RWPE1 (cell line): ENCODE measurements around the gene LRRC49.
"Not testable (repeated sequence)": the region's sequence is repeated elsewhere in the genome, so short reads cannot be mapped to it uniquely, and the experiment has no call there.

ENCODE experiments used
- CTCF ChIA-PET: fragments of 350-600 bp; sonication (Branson Sonifier 250); formaldehyde crosslinking; extraction: SDS; loops from one replicate; lab custom pipeline; 2021; lab: Yijun Ruan, JAX
- POLR2A ChIA-PET: fragments of 400-600 bp; formaldehyde crosslinking; extraction: SDS; loops from one replicate; lab custom pipeline; 2020; ENCODE audit warnings: antibody characterized with exemption; ENCODE audit not compliant: low non-redundant PET; lab: Yijun Ruan, JAX
- DNase-seq: peaks from one replicate; pipeline ENCODE4 v3.0.0; 2012; ENCODE audit warnings: low spot score
- H3K27ac ChIP-seq: fragments of 450-650 bp; 2 replicates; pipeline ENCODE4 v1.5.1; 2017
- CTCF ChIP-seq: fragments of 450-650 bp; conservative IDR thresholded peaks from 2 replicates; pipeline ENCODE4 v1.5.1; 2017; ENCODE audit warnings: low read depth, mild to moderate bottlenecking

Gene LRRC49

GRCh38 chr15:70933411-70933810 is 40.8 kb downstream of the LRRC49 start:
- no peak overlapping the region for H3K27ac ChIP-seq
- ChIA-PET POLR2A (no interaction called here), CTCF (no interaction called here)
- TF ChIP-seq CTCF = no peak
- DNase-seq = no peak

DNA sequence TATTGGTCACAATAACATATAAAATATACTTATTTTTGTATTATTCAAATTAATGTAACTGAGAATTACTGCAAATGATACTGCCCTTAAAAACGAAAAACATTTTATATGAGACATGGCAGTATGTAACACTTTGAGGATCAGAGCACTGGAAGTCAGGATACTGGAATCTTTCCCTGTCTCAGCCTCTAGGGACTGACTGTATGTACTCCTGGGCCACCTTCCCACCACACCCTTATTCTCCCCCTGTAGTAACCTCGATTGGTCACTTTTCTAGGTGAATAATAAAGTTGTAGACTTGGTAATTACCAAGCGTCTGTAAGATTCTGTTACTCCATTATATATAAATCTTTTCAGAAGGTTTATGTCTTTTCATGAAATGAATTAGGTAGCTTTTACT is 43.0 kb downstream of the LRRC49 start:
- H3K27ac ChIP-seq = no peak overlapping the region
- POLR2A ChIA-PET = no interaction called here
- CTCF ChIA-PET = interaction anchor here (0.6 to 0.7 kb wide), 2 partner anchors 111 to 766 kb away, joined by 3 to 7 read pairs; no protein-coding TSS in a partner anchor
- no peak for TF ChIP-seq CTCF
- DNase-seq = no peak

DNA sequence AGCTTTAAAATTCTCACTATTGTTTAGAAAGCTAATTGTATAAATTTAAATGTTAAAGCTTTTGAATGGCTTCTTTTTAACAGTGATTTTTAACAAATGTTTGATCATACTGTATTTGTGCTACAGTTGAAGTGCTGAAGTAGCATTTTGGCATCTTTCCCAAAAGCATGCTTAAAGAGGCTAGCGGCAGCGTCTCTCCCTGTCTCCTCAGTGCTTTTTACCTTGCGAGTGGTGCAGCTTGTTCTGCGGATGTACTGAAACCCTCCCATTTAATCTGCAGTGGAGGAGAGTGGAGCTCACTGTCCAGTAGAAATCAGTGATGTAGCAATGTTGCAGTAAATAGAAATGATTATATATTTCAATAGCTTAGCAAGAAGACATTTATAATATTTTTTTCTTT is 43.7 kb downstream of the LRRC49 start:
- ChIA-PET CTCF (no interaction called here), POLR2A (no interaction called here)
- DNase-seq = no peak
- TF ChIP-seq CTCF = no peak
- no peak overlapping the region for H3K27ac ChIP-seq

GRCh38 chr15:70943285-70943684 is 50.7 kb downstream of the LRRC49 start:
- H3K27ac ChIP-seq, POLR2A ChIA-PET, DNase-seq, CTCF ChIA-PET: not testable (repeated sequence)

DNA sequence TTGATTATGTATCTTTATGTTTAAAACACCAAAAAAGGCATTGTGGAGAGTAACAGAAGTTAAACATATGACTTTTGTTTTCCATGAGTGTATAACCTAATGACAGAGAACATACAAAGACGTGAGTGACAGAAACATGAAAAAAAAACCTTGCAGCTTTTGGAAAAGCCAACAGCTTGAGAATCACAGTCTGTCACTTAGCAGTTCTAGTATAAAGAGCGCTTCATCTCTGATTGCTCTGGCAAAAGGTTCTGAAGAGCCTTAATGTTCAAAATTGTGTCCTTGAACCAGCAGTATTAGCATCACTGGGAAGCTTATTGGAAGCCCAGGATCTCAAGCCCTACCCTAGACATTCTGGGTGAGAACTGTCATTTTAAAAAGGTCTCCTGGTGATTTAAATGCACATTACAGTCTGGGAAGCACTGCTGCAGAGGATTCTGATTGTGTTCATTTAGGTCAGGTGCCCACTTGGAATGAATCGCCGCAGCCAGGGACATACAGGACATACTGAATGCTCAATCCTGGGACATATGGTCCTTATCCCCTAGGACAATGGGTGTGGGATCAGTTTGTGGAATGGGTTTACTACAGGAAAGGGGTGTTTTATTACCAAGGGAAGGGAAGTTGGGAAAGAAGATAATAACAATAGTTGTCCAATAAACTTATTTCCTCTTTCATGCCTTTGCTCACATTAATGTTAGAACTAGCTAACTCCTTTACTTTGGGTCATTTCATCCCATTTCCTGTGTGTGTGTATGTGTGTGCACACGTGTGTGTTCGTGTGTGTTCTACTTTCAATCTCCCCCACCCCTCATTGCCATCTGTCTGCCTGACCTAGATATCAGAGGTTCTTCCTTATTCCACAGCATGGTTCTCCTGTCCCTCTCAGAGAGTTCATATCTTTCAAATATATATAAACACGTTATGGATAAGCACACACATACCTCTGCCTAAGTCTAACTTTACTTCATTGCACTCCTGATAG is 55.0 kb downstream of the LRRC49 start:
- ChIA-PET CTCF (interaction anchor here (0.7 kb wide), 1 partner anchor 27 kb away, joined by 3 read pairs; no protein-coding TSS in a partner anchor), POLR2A (no interaction called here)
- TF ChIP-seq CTCF = no peak
- H3K27ac ChIP-seq = no peak overlapping the region
- DNase-seq = no peak

- no peak overlapping the region for H3K27ac ChIP-seq
- no peak for DNase-seq
- CTCF ChIA-PET = interaction anchor here (0.6 kb wide), 1 partner anchor 115 kb away, joined by 4 read pairs; no protein-coding TSS in a partner anchor
- no peak for TF ChIP-seq CTCF
- POLR2A ChIA-PET = no interaction called here
These were observed 58.3 kb downstream of the LRRC49 start for GRCh38 chr15:70950953-70951352.

DNA sequence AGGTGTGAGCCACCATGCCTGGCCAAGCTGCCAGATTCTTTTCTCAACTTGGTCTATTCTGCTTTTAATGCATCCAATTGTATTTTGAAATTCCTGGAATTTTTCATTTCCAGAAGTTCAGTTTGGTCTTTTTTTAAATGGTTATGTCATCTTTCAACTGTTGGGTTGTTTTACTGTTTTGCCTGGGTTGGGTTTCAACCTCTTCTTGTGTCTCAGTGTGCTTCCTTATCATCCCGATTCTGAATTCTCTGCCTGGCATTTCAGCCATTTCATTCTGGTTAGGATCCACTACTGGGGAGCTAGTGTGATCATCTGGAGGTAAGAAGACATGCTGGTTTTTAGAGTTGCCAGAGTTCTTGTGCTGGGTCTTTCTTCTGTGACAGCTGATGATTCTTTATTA is 61.5 kb downstream of the LRRC49 start:
- POLR2A ChIA-PET = no interaction called here
- TF ChIP-seq CTCF = no peak
- H3K27ac ChIP-seq = no peak overlapping the region
- CTCF ChIA-PET = no interaction called here
- DNase-seq = no peak
